Panc1 (cell line): Measurements from ENCODE around the gene TRERF1.

Experiments
- POLR2AphosphoS5 ChIP-seq: IDR thresholded peaks from 2 replicates; pipeline ENCODE4 v1.6.1; 2012; ENCODE audit warnings: mild to moderate bottlenecking, low read depth, low read length, moderate library complexity
- TF ChIP-seq, protein P1 (sequence below): fragments of 450-650 bp; IDR thresholded peaks from 2 replicates; pipeline ENCODE4 v1.5.1; 2017; ENCODE audit warnings: mild to moderate bottlenecking

DNA sequence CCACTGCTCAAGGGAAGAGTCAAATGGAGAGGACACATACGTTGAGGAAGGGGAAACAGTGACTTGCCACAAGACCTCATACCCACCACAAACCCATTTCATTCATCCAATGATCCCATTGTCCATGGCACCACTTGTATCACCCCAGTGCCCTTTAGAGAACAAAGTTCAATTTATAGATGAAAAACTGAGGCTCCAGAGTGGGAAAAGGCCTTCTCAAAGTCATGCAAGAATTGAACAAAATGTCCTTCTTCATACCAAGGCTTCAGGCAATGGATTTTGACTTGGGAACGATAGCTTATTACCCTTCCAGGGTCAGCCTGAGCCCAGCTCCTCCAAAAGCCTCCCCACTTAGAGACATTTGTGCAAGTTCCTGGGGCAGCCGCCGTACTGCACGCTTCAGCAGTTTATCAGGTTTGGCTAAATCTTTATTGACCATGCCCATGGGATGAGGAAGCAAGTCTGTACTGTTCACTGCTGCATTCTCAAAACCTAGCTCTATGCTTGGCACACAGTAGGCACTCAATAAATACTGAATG lies 186.8 kb downstream of the TRERF1 start:
- TF ChIP-seq, protein P1, sequence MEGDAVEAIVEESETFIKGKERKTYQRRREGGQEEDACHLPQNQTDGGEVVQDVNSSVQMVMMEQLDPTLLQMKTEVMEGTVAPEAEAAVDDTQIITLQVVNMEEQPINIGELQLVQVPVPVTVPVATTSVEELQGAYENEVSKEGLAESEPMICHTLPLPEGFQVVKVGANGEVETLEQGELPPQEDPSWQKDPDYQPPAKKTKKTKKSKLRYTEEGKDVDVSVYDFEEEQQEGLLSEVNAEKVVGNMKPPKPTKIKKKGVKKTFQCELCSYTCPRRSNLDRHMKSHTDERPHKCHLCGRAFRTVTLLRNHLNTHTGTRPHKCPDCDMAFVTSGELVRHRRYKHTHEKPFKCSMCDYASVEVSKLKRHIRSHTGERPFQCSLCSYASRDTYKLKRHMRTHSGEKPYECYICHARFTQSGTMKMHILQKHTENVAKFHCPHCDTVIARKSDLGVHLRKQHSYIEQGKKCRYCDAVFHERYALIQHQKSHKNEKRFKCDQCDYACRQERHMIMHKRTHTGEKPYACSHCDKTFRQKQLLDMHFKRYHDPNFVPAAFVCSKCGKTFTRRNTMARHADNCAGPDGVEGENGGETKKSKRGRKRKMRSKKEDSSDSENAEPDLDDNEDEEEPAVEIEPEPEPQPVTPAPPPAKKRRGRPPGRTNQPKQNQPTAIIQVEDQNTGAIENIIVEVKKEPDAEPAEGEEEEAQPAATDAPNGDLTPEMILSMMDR: no peak
- no peak for TF ChIP-seq POLR2AphosphoS5
